ENCODE results near the gene GMDS.

- no peak for TF ChIP-seq CTCF (IDR thresholded peaks at IDR 0.05)
- TF ChIP-seq POLR2A (IDR thresholded peaks at IDR 0.05), result no peak
- TF ChIP-seq EP300 (IDR thresholded peaks at IDR 0.05), result no peak
Observed at GRCh38 chr6:1812034-1812433, 433.4 kb downstream of the GMDS start.

Measured in ovary (tissue), 3 donors.